K562 (cell line): ENCODE measurements around the gene PRPF6. TPM values are rescaled to one million over a fixed set of nuclear protein-coding genes. Genes with fewer than 3 reads are reported as not detected.

Experiments
- ATAC-seq: fragments of 200-7000 bp; cut with Tn5 transposase; 3 replicates; pipeline ENCODE4 v1.9.1; 2020; ENCODE audit warnings: moderate library complexity
- BruUV-seq: library from RNA; stranded (reverse); fragments of 400-500 nt; replicated peaks from 2 replicates; lab custom pipeline; 2021; lab: Mats Ljungman, UMichigan
- CTCF ChIA-PET: fragments of 300-600 bp; formaldehyde crosslinking; extraction: SDS; loops from one replicate; lab custom pipeline; 2021; ENCODE audit warnings: low intra/inter-chr PET ratio; lab: Yijun Ruan, JAX
- POLR2A ChIA-PET: fragments of 300-600, 350-650 bp; sonication (Branson Sonifier 250); formaldehyde crosslinking; extraction: SDS; loops from one replicate; lab custom pipeline; 2021; ENCODE audit warnings: antibody characterized with exemption, inconsistent platforms; lab: Yijun Ruan, JAX
- DNase-seq, 4 experiments: peaks; one replicate each; pipeline versions ENCODE4 v3.0.0 to v3.0.0-alpha.2; 2011 to 2018; ENCODE audit warnings: low spot score in 3 of 4, mixed read lengths in 3 of 4; ENCODE audit errors: extremely low read depth in 1 of 4
- FAIRE-seq: peaks from 2 replicates; lab custom pipeline; 2011; peaks lifted over from hg19 to GRCh38; lab: Jason Lieb, UNC
- H2AFZ ChIP-seq: 2 replicates; pipeline ENCODE4 v1.6.0; 2011; ENCODE audit warnings: low read depth, low read length, control low read depth, inconsistent platforms
- H3K27ac ChIP-seq: fragments of 200-600 bp; 3 replicates; pipeline ENCODE4 v1.8.0; 2011; ENCODE audit warnings: low read depth, mild to moderate bottlenecking, control low read depth, inconsistent platforms, low read length, moderate library complexity, mixed read lengths; ENCODE audit errors: extremely low read depth
- H3K27me3 ChIP-seq, 2 experiments: fragments of 300-600 bp in 1 of 2; 2 replicates in 1 of 2; 3 replicates in 1 of 2; pipeline versions ENCODE4 v1.6.0 to v1.8.0; 2011; ENCODE audit warnings: inconsistent platforms in 2 of 2, low read length in 2 of 2, mild to moderate bottlenecking in 1 of 2, mixed read lengths in 1 of 2, moderate library complexity in 1 of 2; ENCODE audit not compliant: control insufficient read depth in 2 of 2, insufficient read depth in 2 of 2
- H3K36me3 ChIP-seq: fragments of 300-600 bp; 3 replicates; pipeline ENCODE4 v1.8.0; 2011; ENCODE audit warnings: mild to moderate bottlenecking, low read length, inconsistent platforms; ENCODE audit not compliant: control insufficient read depth, insufficient read depth
- H3K4me1 ChIP-seq, 2 experiments: fragments of 200-600 bp in 1 of 2; replicated peaks in 1 of 2; 2 replicates in 1 of 2; 3 replicates in 1 of 2; pipeline versions ENCODE4 v1.5.1 to v1.8.0; 2011; ENCODE audit warnings: inconsistent platforms in 2 of 2, low read length in 2 of 2, mild to moderate bottlenecking in 1 of 2, mixed read lengths in 1 of 2, moderate library complexity in 1 of 2; ENCODE audit not compliant: control insufficient read depth in 2 of 2, insufficient read depth in 2 of 2
- H3K4me2 ChIP-seq: 2 replicates; pipeline ENCODE4 v1.6.1; 2011; ENCODE audit warnings: low read length, control low read depth, inconsistent platforms, mixed read lengths; ENCODE audit not compliant: insufficient read depth
- H3K4me3 ChIP-seq: fragments of 200-600 bp; sonication (generic), shearing (Covaris generic); 2 replicates; pipeline ENCODE4 v1.5.1; 2016; ENCODE audit warnings: control low read depth, inconsistent platforms
- H3K79me2 ChIP-seq: fragments of 200-600 bp; 3 replicates; pipeline ENCODE4 v1.8.0; 2011; ENCODE audit warnings: low read length, inconsistent platforms; ENCODE audit not compliant: control insufficient read depth, insufficient read depth
- H3K9ac ChIP-seq, 2 experiments: 2 replicates each; pipeline versions ENCODE4 v1.6.0 to v1.6.1; 2011; ENCODE audit warnings: low read depth in 2 of 2, low read length in 2 of 2, control low read depth in 1 of 2, inconsistent platforms in 1 of 2, mild to moderate bottlenecking in 1 of 2, mixed read lengths in 1 of 2; ENCODE audit not compliant: insufficient read depth in 1 of 2
- H3K9me1 ChIP-seq: one replicate; pipeline ENCODE4 v1.6.0; 2011; ENCODE audit warnings: inconsistent platforms, mild to moderate bottlenecking, low read length, moderate library complexity; ENCODE audit not compliant: control insufficient read depth, insufficient read depth
- H3K9me3 ChIP-seq: replicated peaks from 2 replicates; pipeline ENCODE4 v1.5.1; 2011; ENCODE audit warnings: low read depth, low read length, inconsistent platforms; ENCODE audit not compliant: control insufficient read depth, insufficient read depth
- H4K20me1 ChIP-seq: replicated peaks from 2 replicates; pipeline ENCODE4 v1.6.1; 2011; ENCODE audit warnings: low read length, inconsistent platforms, mixed read lengths; ENCODE audit not compliant: control insufficient read depth, insufficient read depth
- E2F1 ChIP-seq: sonication (generic); formaldehyde crosslinking; IDR thresholded peaks from 2 replicates; pipeline ENCODE4 v1.8.1; 2023; ENCODE audit warnings: mild to moderate bottlenecking, missing genetic modification reagents, moderate library complexity
- HEY1 ChIP-seq: fragments of 250-450 bp; sonication (Bioruptor Pico); IDR thresholded peaks from 2 replicates; pipeline ENCODE4 v1.5.0; 2020; ENCODE audit warnings: mild to moderate bottlenecking, moderate library complexity, borderline replicate concordance
- IFI16 ChIP-seq: fragments of 250-450 bp; sonication (Bioruptor Pico); IDR thresholded peaks from 2 replicates; pipeline ENCODE4 v2.1.2; 2022; ENCODE audit warnings: mild to moderate bottlenecking, inconsistent platforms
- POLR2G ChIP-seq: fragments of 200-400 bp; formaldehyde crosslinking; IDR thresholded peaks from 2 replicates; pipeline ENCODE4 v1.6.1; 2017; ENCODE audit warnings: low read depth, mild to moderate bottlenecking, antibody characterized with exemption, low read length, moderate library complexity
- SOX6 ChIP-seq: fragments of 450-650 bp; IDR thresholded peaks from 2 replicates; pipeline ENCODE4 v1.6.1; 2014; ENCODE audit warnings: mild to moderate bottlenecking
- TFAP4 ChIP-seq: sonication (generic); formaldehyde crosslinking; IDR thresholded peaks from 2 replicates; pipeline ENCODE4 v1.8.0; 2022; ENCODE audit warnings: missing genetic modification reagents, mild to moderate bottlenecking, moderate library complexity, borderline replicate concordance
- ZNF445 ChIP-seq: fragments of 250-450 bp; sonication (Bioruptor Pico); IDR thresholded peaks from 2 replicates; pipeline ENCODE4 v1.4.0; 2020; ENCODE audit warnings: low read depth, mild to moderate bottlenecking, moderate library complexity
- WGBS: fragments of 100-300 bp; shearing (Covaris generic); methylation state at CpG from one replicate; pipeline ENCODE4 v1.1.6; 2016; ENCODE audit warnings: low coverage, mixed read lengths; ENCODE audit not compliant: insufficient coverage; ENCODE audit errors: missing lambda C conversion rate; 5-methylcytosine and 5-hydroxymethylcytosine counted together
- in situ Hi-C: fragments of 300-500 bp; cut with MboI; formaldehyde crosslinking; loops from 4 replicates; pipeline ENCODE4 v1.15.0; 2018; ENCODE audit warnings: inconsistent platforms, mixed read lengths
- intact Hi-C: fragments of 100-400 bp; cut with micrococcal nuclease; formaldehyde crosslinking; loops from 2 replicates; pipeline ENCODE4 v1.14.2; 2022
- polyA plus RNA-seq, 8 experiments: library from polyadenylated mRNA; depleted of rRNA in 4 of 8; stranded (reverse) in 5 of 8; unstranded in 3 of 8; fragments of >200 nt; fragmentation: Nextera tagmentation in 2 of 8; fragmentation: Illumina TruSeq in 1 of 8; extraction: Ambion mirVana in 2 of 8; extraction: Trizol in 1 of 8; gene quantifications; 2 replicates each; pipeline versions ENCODE4 v1.2.1 to v1.2.3, GENCODE V29; 2011 to 2014; ENCODE audit warnings: inconsistent platforms in 1 of 8, missing spikeins in 1 of 8
- total RNA-seq, 7 experiments: library from RNA; depleted of rRNA in 6 of 7; stranded (reverse); fragments of >200 nt in 6 of 7; fragmentation: Illumina TruSeq in 2 of 7; extraction: Trizol in 2 of 7; gene quantifications; 2 replicates each; pipeline versions ENCODE4 v1.2.1 to v1.2.3, GENCODE V29; 2011 to 2021; ENCODE audit warnings: low replicate concordance in 1 of 7
- TF ChIP-seq, protein P1 (sequence below), 2 experiments: fragments of 450-650 bp; formaldehyde crosslinking in 1 of 2; IDR thresholded peaks; 2 replicates each; pipeline versions ENCODE4 v1.4.0 to v1.6.1; 2014 to 2020; ENCODE audit warnings: mild to moderate bottlenecking in 2 of 2, borderline replicate concordance in 1 of 2, low read depth in 1 of 2

Gene PRPF6
- total and polyA plus RNA-seq, 9 of the 15 experiments (the other 6 are each of a cell fraction or from before 2014, with no cell fraction given): 4.2 to 83.2 (median 59.9) TPM

GRCh38 chr20:64057628-64058498 lies 76.9 kb downstream of the PRPF6 start:
- ChIA-PET CTCF (interaction anchor here (0.6 to 1.8 kb wide), 3 partner anchors 20 to 477 kb away, joined by 3 to 9 read pairs (median 3); no protein-coding TSS in a partner anchor), POLR2A (interaction anchor here (0.7 to 1.0 kb wide), 2 partner anchors 9 to 194 kb away, joined by 3 read pairs; no protein-coding TSS in a partner anchor)
- WGBS: 27% methylated on average over 30 of the region's 33 CpGs
- peak overlapping the region; percentile 55; the same call in 1 of the 2 replicates for H2AFZ ChIP-seq
- H3K79me2 ChIP-seq: no peaks in the 10 kb centered on the region
- intact Hi-C loops (no loop called here), in situ Hi-C loops (no loop called here)
- H3K36me3 ChIP-seq: no peaks in the 10 kb centered on the region
- H3K27ac ChIP-seq: no peak overlapping the region; the same call in 2 of the 3 replicates
- ATAC-seq (peak; percentile 87), FAIRE-seq (peak; percentile 91), DNase-seq (peak; percentile 87 to 91 (median 89))
- no peaks in the 10 kb centered on the region for H3K27me3 ChIP-seq
- peak overlapping the region in 1 of 2 experiments; percentile 44; a peak in 3 of 4 replicates for H3K9ac ChIP-seq
- H4K20me1 ChIP-seq: no peaks in the 10 kb centered on the region
- no peaks in the 10 kb centered on the region for H3K9me3 ChIP-seq
- BruUV-seq: no TSS peak
- no peak overlapping the region for H3K4me3 ChIP-seq
- H3K4me2 ChIP-seq: no peak overlapping the region
- H3K9me1 ChIP-seq: no peaks in the 10 kb centered on the region
- peaks cover 21 to 65% of the 10 kb centered on the region in 2 experiments for H3K4me1 ChIP-seq
- TF ChIP-seq POLR2G (no peak), ZNF445 (CRISPR knock-in tag) (no peak), SOX6 (no peak), E2F1 (no peak), HEY1 (CRISPR knock-in tag) (no peak), IFI16 (CRISPR knock-in tag) (no peak), TFAP4 (CRISPR knock-in tag) (peak; percentile 61; the same call in 1 of the 2 replicates)
- TF ChIP-seq, protein P1, sequence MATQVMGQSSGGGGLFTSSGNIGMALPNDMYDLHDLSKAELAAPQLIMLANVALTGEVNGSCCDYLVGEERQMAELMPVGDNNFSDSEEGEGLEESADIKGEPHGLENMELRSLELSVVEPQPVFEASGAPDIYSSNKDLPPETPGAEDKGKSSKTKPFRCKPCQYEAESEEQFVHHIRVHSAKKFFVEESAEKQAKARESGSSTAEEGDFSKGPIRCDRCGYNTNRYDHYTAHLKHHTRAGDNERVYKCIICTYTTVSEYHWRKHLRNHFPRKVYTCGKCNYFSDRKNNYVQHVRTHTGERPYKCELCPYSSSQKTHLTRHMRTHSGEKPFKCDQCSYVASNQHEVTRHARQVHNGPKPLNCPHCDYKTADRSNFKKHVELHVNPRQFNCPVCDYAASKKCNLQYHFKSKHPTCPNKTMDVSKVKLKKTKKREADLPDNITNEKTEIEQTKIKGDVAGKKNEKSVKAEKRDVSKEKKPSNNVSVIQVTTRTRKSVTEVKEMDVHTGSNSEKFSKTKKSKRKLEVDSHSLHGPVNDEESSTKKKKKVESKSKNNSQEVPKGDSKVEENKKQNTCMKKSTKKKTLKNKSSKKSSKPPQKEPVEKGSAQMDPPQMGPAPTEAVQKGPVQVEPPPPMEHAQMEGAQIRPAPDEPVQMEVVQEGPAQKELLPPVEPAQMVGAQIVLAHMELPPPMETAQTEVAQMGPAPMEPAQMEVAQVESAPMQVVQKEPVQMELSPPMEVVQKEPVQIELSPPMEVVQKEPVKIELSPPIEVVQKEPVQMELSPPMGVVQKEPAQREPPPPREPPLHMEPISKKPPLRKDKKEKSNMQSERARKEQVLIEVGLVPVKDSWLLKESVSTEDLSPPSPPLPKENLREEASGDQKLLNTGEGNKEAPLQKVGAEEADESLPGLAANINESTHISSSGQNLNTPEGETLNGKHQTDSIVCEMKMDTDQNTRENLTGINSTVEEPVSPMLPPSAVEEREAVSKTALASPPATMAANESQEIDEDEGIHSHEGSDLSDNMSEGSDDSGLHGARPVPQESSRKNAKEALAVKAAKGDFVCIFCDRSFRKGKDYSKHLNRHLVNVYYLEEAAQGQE (IDR thresholded peaks at IDR 0.05; ENCODE audit: borderline replicate concordance): peak; percentile 72; the same call in 1 of the 2 replicates
- TF ChIP-seq, protein P1 (CRISPR knock-in tag; IDR thresholded peaks at IDR 0.05; ENCODE audit: low read depth): no peak
